ENCODE results near the gene FAM210B.
"Not testable (repeated sequence)": the region's sequence is repeated elsewhere in the genome, so short reads cannot be mapped to it uniquely, and the experiment has no call there.

The FAM210B gene

GRCh38 chr20:56360908-56361205, 2.1 kb downstream of the FAM210B start:
- DNase-seq (ENCODE audit: low read depth, low spot score): no peak

- no peak for DNase-seq (ENCODE audit: low read depth, low spot score)
Observed at GRCh38 chr20:56361900-56362299, 3.1 kb downstream of the FAM210B start.

- no peak for DNase-seq (ENCODE audit: low read depth, low spot score)
Observed at GRCh38 chr20:56362833-56363413, 4.1 kb downstream of the FAM210B start.

GRCh38 chr20:56363491-56363890, 4.7 kb downstream of the FAM210B start:
- no peak for DNase-seq (ENCODE audit: low read depth, low spot score)

- no peak for DNase-seq (ENCODE audit: low read depth, low spot score)
Observed at GRCh38 chr20:56368351-56369134, 9.8 kb downstream of the FAM210B start.

- no peak for DNase-seq (ENCODE audit: low read depth, low spot score)
Observed at GRCh38 chr20:56369179-56369578, 10.4 kb downstream of the FAM210B start.

- DNase-seq (ENCODE audit: low read depth, low spot score): no peak
Observed at GRCh38 chr20:56371977-56372376, 13.2 kb downstream of the FAM210B start.

- DNase-seq (ENCODE audit: low read depth, low spot score): no peak
Observed at GRCh38 chr20:56372850-56373249, 14.1 kb downstream of the FAM210B start.

- DNase-seq (ENCODE audit: low read depth, low spot score): no peak
Observed at GRCh38 chr20:56373942-56374341, 15.2 kb downstream of the FAM210B start.

- DNase-seq (ENCODE audit: low read depth, low spot score): no peak
Observed at GRCh38 chr20:56376331-56376730, 17.6 kb downstream of the FAM210B start.

GRCh38 chr20:56378386-56378785, 19.6 kb downstream of the FAM210B start:
- DNase-seq (ENCODE audit: low read depth, low spot score): no peak

- no peak for DNase-seq (ENCODE audit: low read depth, low spot score)
Observed at GRCh38 chr20:56380375-56380774, 21.6 kb downstream of the FAM210B start.

- no peak for DNase-seq (ENCODE audit: low read depth, low spot score)
Observed at GRCh38 chr20:56381501-56381900, 22.7 kb downstream of the FAM210B start.

- DNase-seq (ENCODE audit: low read depth, low spot score): no peak
Observed at GRCh38 chr20:56382696-56383095, 23.9 kb downstream of the FAM210B start.

GRCh38 chr20:56383334-56383733, 24.6 kb downstream of the FAM210B start:
- DNase-seq (ENCODE audit: low read depth, low spot score): no peak

- no peak for DNase-seq (ENCODE audit: low read depth, low spot score)
Observed at GRCh38 chr20:56385130-56385529, 26.4 kb downstream of the FAM210B start.

GRCh38 chr20:56386219-56386618, 27.4 kb downstream of the FAM210B start:
- no peak for DNase-seq (ENCODE audit: low read depth, low spot score)

- no peak for DNase-seq (ENCODE audit: low read depth, low spot score)
Observed at GRCh38 chr20:56388882-56389281, 30.1 kb downstream of the FAM210B start.

GRCh38 chr20:56389807-56390206, 31.0 kb downstream of the FAM210B start:
- no peak for DNase-seq (ENCODE audit: low read depth, low spot score)

- DNase-seq (ENCODE audit: low read depth, low spot score): not testable (repeated sequence)
Observed at GRCh38 chr20:56390396-56390795, 31.6 kb downstream of the FAM210B start.

GRCh38 chr20:56391037-56391436, 32.3 kb downstream of the FAM210B start:
- no peak for DNase-seq (ENCODE audit: low read depth, low spot score)

- DNase-seq (ENCODE audit: low read depth, low spot score): no peak
Observed at GRCh38 chr20:56391596-56392131, 32.9 kb downstream of the FAM210B start.

- peak; percentile 97 for DNase-seq (ENCODE audit: low read depth, low spot score)
Observed at GRCh38 chr20:56392132-56392880, 33.5 kb downstream of the FAM210B start, which contains the start of the genes AURKA and CSTF1. TSS of gene AURKA (minus strand) at chr20:56392215. CDS start at chr20:56388197, 4,018 bp downstream. TSS of gene CSTF1 (plus strand) at chr20:56392645. CDS start at chr20:56395553, 2,908 bp downstream.

Data from iPS DF 19.7 (cell line).